ENCODE measurements around the gene EPB41L2.

Gene EPB41L2

GRCh38 chr6:130858054-130858453 is 205.0 kb downstream of the EPB41L2 start:
- no peak for DNase-seq

GRCh38 chr6:130853555-130854183 is 209.4 kb downstream of the EPB41L2 start:
- no peak for DNase-seq

- DNase-seq, result no peak
Measured at GRCh38 chr6:130852844-130853554, 210.0 kb downstream of the EPB41L2 start.

GRCh38 chr6:130851026-130851425 is 212.0 kb downstream of the EPB41L2 start:
- DNase-seq, result no peak

GRCh38 chr6:130849594-130849993 is 213.5 kb downstream of the EPB41L2 start:
- no peak for DNase-seq

- DNase-seq, result no peak
Measured at GRCh38 chr6:130848945-130849344, 214.1 kb downstream of the EPB41L2 start.

DNA sequence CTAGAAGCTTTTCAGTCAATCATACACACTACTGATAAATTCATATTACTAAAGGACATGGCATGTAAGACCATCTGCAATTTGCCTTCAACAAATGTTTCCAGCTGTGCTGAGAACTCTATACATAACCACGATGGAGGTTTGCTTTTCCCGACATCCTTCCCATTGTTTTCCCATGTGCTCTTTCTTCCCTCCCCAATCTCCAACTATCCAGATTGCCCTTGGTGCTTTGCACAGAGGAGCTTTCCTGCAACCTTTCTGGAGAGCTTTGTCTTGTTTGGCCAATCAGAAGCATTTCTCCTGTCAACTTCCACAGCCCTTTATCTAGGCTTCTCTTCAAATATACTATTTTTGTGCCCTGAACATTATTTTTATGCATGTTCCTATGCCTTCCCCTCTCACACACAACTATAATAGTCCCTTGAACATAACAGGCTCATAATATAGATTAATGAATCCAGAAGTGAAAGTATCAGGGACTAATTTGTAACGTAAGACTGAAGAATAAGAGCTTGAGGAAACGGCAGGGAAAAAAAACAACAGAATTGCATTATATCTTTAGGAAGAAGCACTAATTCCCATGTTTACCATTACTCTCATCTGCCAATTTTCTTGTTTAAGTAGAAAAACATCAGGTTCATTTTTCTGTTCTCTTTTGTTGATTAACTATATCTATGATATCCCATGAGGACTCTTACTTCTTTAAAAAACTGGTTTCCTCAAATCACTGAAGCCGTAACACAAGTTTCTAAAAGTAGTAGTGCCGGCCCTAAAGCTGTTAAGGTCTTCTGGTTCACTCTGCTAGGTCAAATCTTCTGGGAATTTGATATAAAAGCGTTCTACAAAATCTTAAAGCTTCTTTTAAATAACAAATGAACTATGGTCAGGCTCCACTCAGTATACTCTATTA is 215.8 kb downstream of the EPB41L2 start:
- no peak for DNase-seq

DNA sequence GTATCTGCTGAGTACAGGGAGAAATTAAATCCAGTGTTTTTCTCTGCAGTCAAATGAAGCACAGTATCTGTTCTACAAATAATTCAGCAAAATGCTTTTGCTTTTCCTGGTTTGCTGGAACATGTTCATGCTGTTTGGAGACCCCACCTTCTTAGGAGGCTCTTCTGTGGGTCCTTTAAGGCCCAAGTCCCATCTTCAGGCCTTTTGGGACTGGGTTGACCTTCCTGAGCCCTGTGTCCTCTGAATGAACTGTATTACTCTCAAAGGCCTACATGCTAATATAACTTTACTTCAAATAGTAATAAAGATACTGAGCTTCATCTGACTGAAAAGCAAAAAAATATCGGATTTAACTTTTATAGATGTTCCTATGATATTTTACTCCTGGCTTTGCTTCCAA is 216.5 kb downstream of the EPB41L2 start:
- no peak for DNase-seq

DNA sequence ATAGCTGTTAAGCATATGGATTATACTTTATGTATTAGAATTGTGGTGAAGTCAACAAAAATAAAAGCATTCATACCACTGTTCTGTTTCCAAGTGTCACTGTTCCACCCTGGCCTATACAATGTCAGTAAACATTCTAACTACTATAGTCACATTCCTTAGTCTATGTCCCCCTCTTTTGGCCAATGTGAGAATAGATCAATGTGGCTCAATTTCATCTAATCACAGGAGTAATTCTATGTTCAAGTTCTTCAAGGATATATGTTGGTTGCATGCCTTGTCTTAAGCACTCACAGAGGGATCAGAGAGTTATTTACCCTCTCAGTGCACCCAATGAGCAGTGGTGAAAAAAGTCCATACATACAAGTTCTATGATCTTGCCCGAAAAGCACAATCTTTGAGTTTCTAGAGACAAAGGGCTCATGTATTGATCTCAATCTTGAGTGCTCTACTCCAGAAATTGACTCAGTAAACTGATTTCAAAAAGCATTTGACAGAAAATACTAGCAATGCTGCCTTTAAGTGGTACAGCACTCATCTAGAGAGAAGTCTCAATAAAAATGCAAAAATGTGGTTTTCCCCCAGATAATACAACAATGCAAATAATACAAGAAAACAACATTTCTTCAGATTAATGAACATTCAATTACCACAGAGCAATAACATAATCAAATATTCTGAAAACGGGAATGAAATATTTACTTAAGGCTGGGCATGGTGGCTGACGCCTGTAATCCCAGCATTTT is 219.3 kb downstream of the EPB41L2 start:
- no peak for DNase-seq

DNA sequence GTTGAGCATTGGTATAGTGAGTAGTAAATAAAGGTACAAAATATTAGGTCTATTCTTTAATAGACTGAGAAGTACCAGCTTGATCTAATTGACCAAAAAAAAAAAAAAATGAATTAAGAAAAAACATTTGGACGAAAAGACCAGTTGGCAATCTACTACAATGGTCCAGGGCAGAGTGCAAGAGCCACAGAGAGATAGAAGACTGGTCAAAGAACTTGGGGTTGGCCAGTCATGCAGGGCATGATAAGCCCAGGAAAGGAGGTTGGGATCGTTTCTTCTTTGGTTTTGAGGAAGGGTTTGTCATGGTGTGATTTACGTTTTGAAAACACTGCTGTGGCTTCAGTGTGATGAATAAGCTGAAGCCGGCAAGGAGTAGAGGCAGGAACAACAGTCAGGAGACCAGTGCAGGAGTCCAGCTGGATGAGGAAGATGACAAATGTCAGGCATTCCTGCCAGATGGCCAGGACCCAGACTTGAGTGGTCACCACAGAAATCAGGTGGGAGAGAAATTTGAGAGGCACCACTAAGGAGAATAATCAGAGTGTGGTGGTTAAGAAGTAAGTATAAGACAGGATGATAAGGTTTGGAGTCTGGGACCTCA is 221.8 kb downstream of the EPB41L2 start:
- DNase-seq, result no peak

- no peak for DNase-seq
Measured at GRCh38 chr6:130840050-130840449, 223.0 kb downstream of the EPB41L2 start.

- DNase-seq, result no peak
Measured at GRCh38 chr6:130839379-130839778, 223.7 kb downstream of the EPB41L2 start.

DNA sequence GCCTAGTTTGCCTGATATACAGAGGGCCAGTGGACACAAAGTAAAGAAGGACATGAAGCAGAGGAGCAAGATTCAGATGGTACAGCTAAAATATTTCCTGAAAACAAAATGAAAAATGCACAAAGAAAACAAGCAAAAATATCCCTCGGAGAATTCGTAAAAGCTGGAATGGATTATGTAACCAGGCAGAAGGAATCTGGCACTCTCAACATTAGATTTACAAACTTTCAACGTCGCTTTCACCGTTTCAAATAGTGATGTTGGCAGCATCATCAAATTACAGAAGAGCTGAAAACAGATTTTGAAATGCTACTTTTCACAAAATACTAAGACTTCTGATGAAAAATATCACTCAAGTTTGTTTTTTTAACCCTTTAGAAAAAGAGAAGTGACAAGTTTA is 224.1 kb downstream of the EPB41L2 start:
- DNase-seq, result no peak

GRCh38 chr6:130838250-130838860 is 224.7 kb downstream of the EPB41L2 start:
- DNase-seq, result no peak

- DNase-seq, result no peak
Measured at GRCh38 chr6:130837067-130837466, 226.0 kb downstream of the EPB41L2 start.

DNA sequence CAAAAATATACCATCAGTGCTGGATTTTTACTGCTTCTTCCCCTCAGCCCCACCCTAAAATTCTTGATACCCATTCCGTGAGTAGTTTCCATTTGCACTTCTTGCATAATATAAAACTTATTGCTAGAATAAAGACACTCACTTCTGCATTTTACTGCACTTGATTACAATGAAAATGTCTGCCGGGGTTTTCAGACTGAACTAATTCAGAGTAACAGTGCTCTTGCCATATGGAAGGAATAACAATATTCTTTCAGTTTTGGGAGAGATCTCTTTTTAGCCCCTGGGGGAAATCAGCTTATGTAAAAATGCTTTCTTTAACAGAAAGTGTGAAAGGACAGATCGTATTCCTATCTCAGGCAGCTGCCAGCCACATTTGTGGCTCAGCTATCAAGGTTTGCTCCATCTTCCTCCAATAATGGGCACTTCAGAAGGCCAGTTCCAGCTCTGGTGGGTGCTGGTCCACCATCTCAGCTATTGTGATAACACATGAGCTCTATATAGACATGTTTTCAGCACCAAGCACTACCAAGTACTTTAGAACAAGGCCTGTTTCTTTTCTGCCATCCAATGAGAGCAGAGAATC is 226.9 kb downstream of the EPB41L2 start:
- DNase-seq, result no peak

DNA sequence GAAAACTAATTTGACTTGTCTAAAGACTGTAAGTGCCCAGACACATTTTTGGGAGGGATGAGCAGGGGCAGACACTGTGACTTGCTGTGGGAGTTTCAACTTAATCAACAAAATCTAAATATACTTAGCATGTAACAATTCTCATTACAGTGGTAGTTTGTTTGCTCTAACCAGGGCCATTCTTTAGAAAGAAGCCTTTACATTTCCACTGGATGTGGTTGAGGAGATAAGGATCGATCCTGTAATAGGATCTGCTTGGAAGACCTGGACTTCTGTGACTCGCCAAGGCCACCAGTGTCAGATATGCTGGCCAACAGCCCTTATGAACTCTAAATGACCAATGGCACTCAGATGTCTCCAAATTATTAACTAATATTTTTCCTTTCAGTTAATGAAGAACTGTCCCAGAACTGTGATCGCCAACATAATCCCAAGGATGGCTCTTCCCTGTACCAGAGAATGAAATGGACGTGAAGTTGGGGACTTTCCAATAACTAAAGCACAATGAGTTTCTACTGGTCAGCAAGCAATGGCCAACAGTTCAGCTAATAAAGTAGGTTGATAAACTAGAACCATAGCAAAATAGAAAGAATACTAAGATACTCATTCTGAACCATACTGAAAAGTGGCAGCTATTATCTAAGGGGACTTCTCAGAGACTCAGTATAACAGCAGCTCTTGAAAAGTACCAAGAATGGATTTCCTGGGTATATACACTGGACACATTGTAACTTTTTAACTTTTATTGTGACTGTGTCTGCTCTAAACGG is 228.4 kb downstream of the EPB41L2 start:
- DNase-seq, result no peak

DNA sequence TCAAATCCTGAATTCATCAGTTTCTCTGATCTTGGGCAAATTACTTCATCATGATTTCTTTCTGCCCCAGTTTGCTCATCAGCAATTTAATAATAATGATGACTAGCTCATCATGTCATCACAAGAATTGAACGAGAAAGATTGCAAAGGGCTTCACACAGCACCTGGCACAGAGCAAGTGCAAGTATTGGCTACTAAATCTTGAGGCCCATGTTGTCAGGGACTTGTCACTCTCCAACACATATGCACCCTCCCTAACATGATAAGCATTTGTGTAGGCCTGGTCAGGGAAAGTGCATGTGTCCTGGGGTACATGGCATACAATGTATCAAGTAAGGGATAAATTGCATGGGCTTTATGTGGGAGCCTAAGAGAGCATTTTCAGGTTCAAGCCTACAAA is 229.5 kb downstream of the EPB41L2 start:
- DNase-seq, result no peak

DNA sequence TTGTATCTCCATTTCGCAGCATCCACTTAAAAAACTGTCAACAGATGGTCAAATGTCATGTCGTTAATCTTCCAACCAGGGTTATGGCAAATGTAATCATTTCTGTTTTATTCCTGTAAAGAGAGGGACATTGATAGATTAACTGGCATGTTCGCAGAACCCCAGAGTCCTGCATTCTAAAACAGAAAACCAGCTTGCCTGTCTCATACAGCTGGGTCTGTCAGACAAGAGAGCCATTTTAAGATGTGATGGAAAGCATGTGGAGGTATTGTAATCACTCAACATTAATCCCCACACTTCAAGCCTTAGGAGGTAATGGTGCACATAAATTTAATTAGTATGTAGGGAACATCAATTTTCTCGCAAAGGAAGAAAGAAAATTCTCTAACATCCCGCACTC is 231.4 kb downstream of the EPB41L2 start:
- DNase-seq, result no peak

DNA sequence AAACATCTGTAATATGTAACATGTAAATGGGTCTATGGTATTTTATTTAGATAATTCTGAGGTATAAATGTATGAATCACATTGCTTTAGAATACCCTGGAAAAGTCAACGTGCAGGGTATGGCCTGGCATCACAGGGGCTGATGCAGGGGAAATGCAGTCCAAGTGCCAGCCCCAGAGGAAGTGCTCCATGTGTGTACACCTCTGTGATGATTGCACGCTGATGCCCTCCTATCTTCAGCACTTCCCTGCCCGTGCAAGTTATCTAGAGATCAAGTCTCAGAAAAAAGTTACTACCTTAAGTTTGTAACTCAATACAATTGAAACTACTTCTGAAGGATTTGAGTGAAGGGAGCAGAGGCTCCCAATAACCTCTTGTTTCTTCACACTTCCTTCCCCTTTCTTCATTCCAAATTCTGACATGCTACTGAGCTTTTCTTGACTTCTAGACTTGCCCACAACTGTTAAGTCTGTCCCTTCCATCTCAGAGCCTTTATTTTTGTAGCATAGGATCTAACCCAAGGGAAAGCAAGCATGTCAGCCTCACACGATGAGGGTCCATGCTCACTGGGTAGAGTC is 233.6 kb downstream of the EPB41L2 start:
- DNase-seq, result no peak
